Immature natural killer cell (primary cell): ENCODE measurements around the gene NOTCH3. TPM values are rescaled to one million over a fixed set of nuclear protein-coding genes. Genes with fewer than 3 reads are reported as not detected.

Experiments used
- DNase-seq, 3 donors: peaks; one replicate each; pipeline ENCODE4 v3.0.0; 2022; ENCODE audit warnings: mixed read lengths in 1 of 3
- H3K27ac Mint-ChIP-seq, 6 donors: one replicate each; pipeline ENCODE4 v1.8.0; 2020; ENCODE audit warnings: mixed read lengths in 6 of 6, mild to moderate bottlenecking in 5 of 6, inconsistent platforms in 4 of 6, moderate library complexity in 3 of 6
- H3K27me3 Mint-ChIP-seq, 3 donors: one replicate each; pipeline ENCODE4 v1.8.0; 2020 to 2021; ENCODE audit warnings: low read depth in 3 of 3, mild to moderate bottlenecking in 3 of 3, mixed read lengths in 3 of 3, moderate library complexity in 3 of 3, inconsistent platforms in 1 of 3
- H3K36me3 Mint-ChIP-seq, 3 donors: one replicate each; pipeline ENCODE4 v1.8.0; 2020; ENCODE audit warnings: mixed read lengths in 3 of 3, inconsistent platforms in 2 of 3, mild to moderate bottlenecking in 2 of 3
- H3K4me1 Mint-ChIP-seq, 2 donors: one replicate each; pipeline ENCODE4 v1.8.0; 2020; ENCODE audit warnings: inconsistent platforms in 2 of 2, mild to moderate bottlenecking in 2 of 2, mixed read lengths in 2 of 2, moderate library complexity in 1 of 2
- H3K4me3 Mint-ChIP-seq, 5 donors: one replicate each; pipeline ENCODE4 v1.8.0; 2020; ENCODE audit warnings: mild to moderate bottlenecking in 5 of 5, mixed read lengths in 5 of 5, inconsistent platforms in 3 of 5, moderate library complexity in 3 of 5
- H3K9me3 Mint-ChIP-seq, 6 donors: one replicate each; pipeline ENCODE4 v1.8.0; 2020; ENCODE audit warnings: mild to moderate bottlenecking in 6 of 6, mixed read lengths in 6 of 6, inconsistent platforms in 4 of 6, moderate library complexity in 3 of 6
- polyA plus RNA-seq, 3 donors: library from polyadenylated mRNA; unstranded; fragments of 300-500 nt; fragmentation: Illumina TruSeq; gene quantifications; one replicate each; pipeline ENCODE4 v1.2.3, GENCODE V29; 2021

NOTCH3 gene
- polyA plus RNA-seq, 3 donors from 2014 or later: not detected

DNA sequence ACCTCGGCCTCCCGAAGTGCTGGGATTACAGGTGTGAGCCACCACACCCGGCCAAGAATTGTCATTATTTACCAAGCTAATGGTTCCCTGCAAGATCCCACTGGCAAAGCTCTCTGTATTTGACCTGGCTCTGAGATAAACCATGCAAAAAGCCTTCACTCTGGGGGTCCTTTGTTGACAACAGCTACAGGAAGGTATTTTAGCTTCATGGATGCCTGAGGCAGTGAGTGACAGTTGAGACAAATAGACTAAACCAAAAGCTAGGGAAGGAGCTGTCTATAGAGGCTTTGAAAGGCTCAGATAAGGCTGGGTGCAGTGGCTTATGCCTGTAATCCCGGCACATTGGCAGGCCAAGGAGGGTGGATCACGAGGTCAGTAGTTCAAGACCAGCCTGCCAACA, 45.5 kb downstream of the NOTCH3 start:
- Mint-ChIP-seq H3K4me3 (no peak overlapping the region), H3K27me3 (peaks cover 1 to 13% (median 2%) of the 10 kb centered on the region in 3 donors), H3K27ac (no peak overlapping the region), H3K4me1 (no peaks in the 10 kb centered on the region), H3K36me3 (no peaks in the 10 kb centered on the region), H3K9me3 (peaks cover 0 to 2% (median 0%) of the 10 kb centered on the region in 6 donors)
- DNase-seq: no peak

GRCh38 chr19:15154002-15154612, 46.7 kb downstream of the NOTCH3 start:
- H3K9me3 Mint-ChIP-seq: peaks cover 0 to 2% (median 0%) of the 10 kb centered on the region in 6 donors
- H3K4me1 Mint-ChIP-seq: no peaks in the 10 kb centered on the region
- no peaks in the 10 kb centered on the region for H3K36me3 Mint-ChIP-seq
- no peak overlapping the region for H3K4me3 Mint-ChIP-seq
- peaks cover 1 to 11% (median 2%) of the 10 kb centered on the region in 3 donors for H3K27me3 Mint-ChIP-seq
- H3K27ac Mint-ChIP-seq: no peak overlapping the region
- peak in 2 of 3 donors; percentile 11 to 23 for DNase-seq

DNA sequence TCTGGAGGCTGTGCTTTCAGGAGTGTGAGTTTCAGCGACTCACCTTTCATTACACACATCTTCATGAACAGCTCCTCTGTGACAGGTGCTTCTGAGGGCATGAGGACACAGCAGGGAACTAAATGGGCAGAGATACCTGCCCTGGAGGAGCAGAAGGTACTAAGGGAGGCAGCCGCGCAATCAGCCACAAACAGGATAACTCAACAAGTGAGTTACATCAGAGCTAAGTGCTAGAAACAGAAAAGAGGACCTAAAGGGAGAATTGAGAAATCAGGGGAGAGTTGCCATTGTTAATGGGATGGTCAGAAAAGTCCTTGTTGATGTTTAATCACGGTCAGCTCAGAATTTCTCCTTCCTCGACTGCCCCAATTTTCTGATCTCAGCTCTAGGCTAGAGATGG, 51.1 kb downstream of the NOTCH3 start:
- Mint-ChIP-seq H3K36me3 (no peaks in the 10 kb centered on the region), H3K9me3 (no peaks in the 10 kb centered on the region), H3K4me1 (no peaks in the 10 kb centered on the region), H3K27ac (no peak overlapping the region), H3K27me3 (peaks cover 0 to 11% (median 4%) of the 10 kb centered on the region in 3 donors), H3K4me3 (no peak overlapping the region)
- DNase-seq: no peak

DNA sequence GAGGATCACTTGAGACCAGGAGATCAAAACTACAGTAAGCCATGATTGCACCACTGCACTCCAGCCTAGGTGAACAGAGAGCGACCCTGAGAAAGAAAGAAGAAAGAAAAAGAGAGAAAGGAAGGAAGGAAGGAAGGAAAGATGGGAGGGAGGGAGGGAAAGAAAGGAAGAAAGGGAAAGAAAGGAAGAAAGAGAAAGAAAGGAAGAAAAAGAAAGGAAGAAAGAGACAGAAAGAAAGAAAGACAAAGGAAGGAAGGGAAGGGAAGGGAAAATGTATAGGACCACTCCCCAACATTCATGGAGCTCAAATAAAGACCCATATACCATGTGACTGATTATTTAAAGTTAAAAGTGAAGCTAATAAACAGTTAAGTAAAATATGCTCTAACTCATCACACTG, 53.7 kb downstream of the NOTCH3 start:
- no peaks in the 10 kb centered on the region for H3K4me1 Mint-ChIP-seq
- H3K27ac Mint-ChIP-seq: no peak overlapping the region
- DNase-seq: no peak
- no peaks in the 10 kb centered on the region for H3K36me3 Mint-ChIP-seq
- H3K9me3 Mint-ChIP-seq: no peaks in the 10 kb centered on the region
- H3K27me3 Mint-ChIP-seq: peaks cover 0 to 4% (median 2%) of the 10 kb centered on the region in 3 donors
- no peak overlapping the region for H3K4me3 Mint-ChIP-seq

GRCh38 chr19:15144046-15144646, 56.6 kb downstream of the NOTCH3 start:
- no peak for DNase-seq
- Mint-ChIP-seq H3K9me3 (peaks cover 0 to 4% (median 0%) of the 10 kb centered on the region in 6 donors), H3K4me1 (no peaks in the 10 kb centered on the region), H3K36me3 (no peaks in the 10 kb centered on the region), H3K27me3 (peaks cover 4 to 5% (median 4%) of the 10 kb centered on the region in 3 donors), H3K4me3 (no peak overlapping the region), H3K27ac (no peak overlapping the region)

GRCh38 chr19:15142313-15142712, 58.5 kb downstream of the NOTCH3 start:
- Mint-ChIP-seq H3K27me3 (peaks cover 4 to 5% (median 4%) of the 10 kb centered on the region in 3 donors), H3K36me3 (no peaks in the 10 kb centered on the region), H3K4me1 (no peaks in the 10 kb centered on the region), H3K9me3 (peaks cover 0 to 4% (median 0%) of the 10 kb centered on the region in 6 donors), H3K27ac (no peak overlapping the region), H3K4me3 (no peak overlapping the region)
- DNase-seq: no peak

DNA sequence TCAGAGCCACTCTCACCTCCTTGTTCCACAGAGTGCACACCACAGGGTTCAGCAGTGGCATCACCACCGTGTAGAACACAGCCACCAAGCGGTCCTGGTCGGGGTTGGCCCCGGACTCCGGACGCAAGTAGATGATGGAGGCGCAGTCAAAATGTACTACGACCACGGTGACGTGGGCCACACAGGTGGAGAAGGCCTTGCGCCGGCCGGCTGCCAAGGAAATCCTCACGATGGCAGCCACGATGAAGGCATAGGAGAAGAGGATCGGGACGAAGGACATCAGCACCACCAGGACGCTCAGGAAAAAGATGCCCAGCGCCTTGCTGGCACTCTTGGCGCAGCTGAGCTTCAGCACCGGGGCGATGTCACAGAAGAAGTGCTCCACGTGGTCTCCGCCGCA, 59.7 kb downstream of the NOTCH3 start:
- Mint-ChIP-seq H3K4me1 (no peaks in the 10 kb centered on the region), H3K27me3 (peaks cover 4 to 5% (median 4%) of the 10 kb centered on the region in 3 donors), H3K36me3 (no peaks in the 10 kb centered on the region), H3K27ac (no peak overlapping the region), H3K9me3 (peaks cover 0 to 4% (median 0%) of the 10 kb centered on the region in 6 donors), H3K4me3 (no peak overlapping the region)
- DNase-seq: no peak

DNA sequence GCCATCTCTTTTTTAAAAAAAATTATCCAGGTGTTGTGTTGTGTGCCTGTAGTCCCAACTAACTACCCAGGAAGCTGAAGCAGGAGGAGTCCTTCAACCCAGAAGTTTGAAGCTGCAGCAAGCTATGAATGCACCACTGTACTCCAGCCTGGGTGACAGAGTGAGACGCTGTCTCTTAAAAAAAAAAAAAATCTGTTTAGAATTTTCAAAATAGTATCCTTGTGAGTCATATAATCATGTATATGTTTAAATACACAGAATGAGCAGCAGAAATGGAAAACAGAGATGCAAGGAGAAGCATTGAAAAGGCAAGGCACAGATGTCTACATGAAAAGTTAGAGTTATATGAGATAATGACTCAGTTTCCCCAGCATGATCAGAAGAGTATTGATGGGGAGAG, 62.4 kb downstream of the NOTCH3 start:
- no peak for DNase-seq
- H3K27ac Mint-ChIP-seq: no peak overlapping the region
- H3K4me3 Mint-ChIP-seq: no peak overlapping the region
- peaks cover 0 to 4% (median 0%) of the 10 kb centered on the region in 6 donors for H3K9me3 Mint-ChIP-seq
- H3K4me1 Mint-ChIP-seq: no peaks in the 10 kb centered on the region
- peaks cover 4 to 10% (median 5%) of the 10 kb centered on the region in 3 donors for H3K27me3 Mint-ChIP-seq
- no peaks in the 10 kb centered on the region for H3K36me3 Mint-ChIP-seq

GRCh38 chr19:15137777-15138176, 63.0 kb downstream of the NOTCH3 start:
- DNase-seq: no peak
- peaks cover 0 to 4% (median 0%) of the 10 kb centered on the region in 6 donors for H3K9me3 Mint-ChIP-seq
- no peaks in the 10 kb centered on the region for H3K4me1 Mint-ChIP-seq
- no peak overlapping the region for H3K4me3 Mint-ChIP-seq
- peaks cover 4 to 10% (median 5%) of the 10 kb centered on the region in 3 donors for H3K27me3 Mint-ChIP-seq
- no peaks in the 10 kb centered on the region for H3K36me3 Mint-ChIP-seq
- H3K27ac Mint-ChIP-seq: no peak overlapping the region

- peaks cover 0 to 4% (median 0%) of the 10 kb centered on the region in 6 donors for H3K9me3 Mint-ChIP-seq
- H3K36me3 Mint-ChIP-seq: no peaks in the 10 kb centered on the region
- no peak for DNase-seq
- no peak overlapping the region for H3K4me3 Mint-ChIP-seq
- H3K4me1 Mint-ChIP-seq: no peaks in the 10 kb centered on the region
- no peak overlapping the region for H3K27ac Mint-ChIP-seq
- peaks cover 2 to 10% (median 7%) of the 10 kb centered on the region in 3 donors for H3K27me3 Mint-ChIP-seq
Measured at GRCh38 chr19:15136234-15136954, 64.4 kb downstream of the NOTCH3 start.

DNA sequence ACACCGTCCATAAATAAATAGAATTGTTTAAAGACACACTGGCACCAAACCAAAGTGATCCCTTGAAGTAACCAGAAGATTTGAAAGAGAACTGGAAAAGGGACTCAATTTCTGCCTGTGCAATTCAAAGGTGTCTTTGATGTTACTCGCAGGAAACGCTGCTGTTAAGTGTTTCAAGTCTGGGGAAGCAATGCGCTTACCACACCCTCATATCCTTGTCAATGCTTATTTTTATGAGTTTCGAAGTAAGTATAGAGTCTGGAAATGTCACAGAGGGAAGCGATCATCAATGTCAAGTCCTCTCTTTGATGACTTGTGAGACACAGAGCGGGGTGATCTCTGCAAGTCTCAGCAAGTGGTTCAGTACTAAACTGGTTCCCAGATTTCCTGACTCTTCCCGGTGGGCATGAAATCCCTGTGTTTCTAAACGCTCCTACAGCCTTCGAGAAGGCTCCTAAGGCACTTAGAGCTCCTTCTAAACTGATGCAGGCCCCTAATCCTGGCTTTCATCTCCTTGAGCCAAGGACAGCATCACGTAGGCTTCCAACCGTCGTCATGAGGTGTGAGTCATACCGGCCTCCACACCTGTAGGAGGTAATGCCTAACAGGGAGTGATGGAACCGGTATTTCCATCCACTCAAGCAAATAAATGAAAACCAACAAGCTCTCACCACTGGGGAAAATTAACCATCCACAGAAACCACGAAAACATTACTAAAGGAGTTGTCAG, 70.8 kb downstream of the NOTCH3 start:
- H3K27me3 Mint-ChIP-seq: peaks cover 7 to 23% (median 11%) of the 10 kb centered on the region in 3 donors
- H3K27ac Mint-ChIP-seq: no peak overlapping the region
- no peaks in the 10 kb centered on the region for H3K36me3 Mint-ChIP-seq
- H3K4me3 Mint-ChIP-seq: no peak overlapping the region
- DNase-seq: no peak
- peaks cover 7 to 10% of the 10 kb centered on the region in 2 donors for H3K4me1 Mint-ChIP-seq
- no peaks in the 10 kb centered on the region for H3K9me3 Mint-ChIP-seq

DNA sequence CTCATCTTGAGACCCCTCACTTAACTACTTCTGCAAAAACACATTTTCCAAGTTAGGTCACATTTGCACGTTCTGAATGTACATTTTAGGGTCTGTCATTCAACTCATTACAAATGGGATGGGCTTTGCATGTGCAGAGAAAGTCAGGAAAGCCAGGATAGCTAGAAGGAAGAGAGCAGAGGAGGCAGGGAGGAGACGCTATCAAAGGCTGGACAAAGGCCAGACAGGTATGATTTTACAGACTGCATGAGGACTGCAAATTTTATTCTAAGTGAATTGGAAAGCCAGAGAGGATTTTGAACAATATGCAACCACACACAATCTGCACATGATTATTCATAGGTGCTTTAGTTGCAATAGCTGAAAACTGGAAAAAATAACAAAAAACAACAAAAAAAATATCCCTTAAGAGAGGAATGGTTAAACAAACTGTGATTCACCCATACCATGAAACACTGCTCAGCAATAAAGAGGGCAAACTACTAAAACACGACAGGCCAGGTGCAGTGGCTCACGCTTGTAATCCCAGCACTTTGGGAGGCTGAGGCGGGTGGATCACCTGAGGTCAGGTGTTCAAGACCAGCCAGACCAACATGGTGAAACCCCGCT, 72.5 kb downstream of the NOTCH3 start:
- Mint-ChIP-seq H3K4me1 (peaks cover 17 to 23% of the 10 kb centered on the region in 2 donors), H3K27me3 (peaks cover 7 to 17% (median 11%) of the 10 kb centered on the region in 3 donors), H3K4me3 (no peak overlapping the region), H3K27ac (no peak overlapping the region), H3K36me3 (no peaks in the 10 kb centered on the region), H3K9me3 (no peaks in the 10 kb centered on the region)
- no peak for DNase-seq

DNA sequence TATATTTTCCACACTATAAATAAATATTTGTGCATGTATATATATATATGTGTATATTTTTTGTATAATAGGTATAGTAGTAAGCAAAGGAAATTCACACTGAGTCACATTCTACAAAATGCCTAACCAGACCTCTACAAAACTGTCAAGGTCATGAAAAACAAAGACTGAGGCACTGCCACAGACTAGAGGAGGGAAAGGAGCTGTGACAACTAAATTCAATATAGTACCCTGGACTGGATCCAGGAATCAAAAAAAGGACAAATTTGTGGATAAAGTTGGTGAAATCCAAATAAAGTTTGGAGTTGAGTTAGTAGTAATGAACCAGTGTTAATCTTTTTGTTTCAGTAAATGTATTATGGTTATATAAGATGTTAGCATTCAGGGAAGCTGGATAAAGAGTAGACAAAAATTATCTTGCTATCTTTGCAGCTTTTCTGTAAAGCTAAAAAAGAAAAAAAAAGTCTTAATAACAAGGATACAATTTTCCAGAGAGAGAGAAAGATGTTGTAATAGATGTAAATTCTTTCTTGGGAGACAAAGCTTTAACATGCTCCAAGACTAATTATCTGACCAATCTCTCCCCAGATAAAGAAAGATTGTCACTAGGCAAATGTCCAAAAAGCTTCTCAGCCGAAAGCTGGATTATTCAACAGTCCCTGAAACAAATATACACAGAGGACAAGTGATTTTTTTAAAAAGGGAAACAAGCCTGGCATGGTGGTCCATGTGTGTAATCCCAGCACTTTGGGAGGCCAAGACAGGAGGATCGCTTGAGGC, 74.5 kb downstream of the NOTCH3 start:
- no peak for DNase-seq
- Mint-ChIP-seq H3K4me3 (no peak overlapping the region), H3K4me1 (peaks cover 17 to 23% of the 10 kb centered on the region in 2 donors)

More for the DNA sequence above, 74.5 kb downstream of the NOTCH3 start:
- H3K27me3 Mint-ChIP-seq: peaks cover 7 to 17% (median 10%) of the 10 kb centered on the region in 3 donors
- peaks cover 0 to 2% (median 0%) of the 10 kb centered on the region in 3 donors for H3K36me3 Mint-ChIP-seq
- H3K9me3 Mint-ChIP-seq: no peaks in the 10 kb centered on the region
- peak overlapping the region in 2 of 6 donors; percentile 97 for H3K27ac Mint-ChIP-seq
